CD1c-positive myeloid dendritic cell (primary cell): ENCODE results near the gene DEFB132.

Source experiments
- DNase-seq: peaks from one replicate; pipeline ENCODE4 v3.0.0-alpha.2; 2016; ENCODE audit errors: extremely low spot score

The DEFB132 gene

DNA sequence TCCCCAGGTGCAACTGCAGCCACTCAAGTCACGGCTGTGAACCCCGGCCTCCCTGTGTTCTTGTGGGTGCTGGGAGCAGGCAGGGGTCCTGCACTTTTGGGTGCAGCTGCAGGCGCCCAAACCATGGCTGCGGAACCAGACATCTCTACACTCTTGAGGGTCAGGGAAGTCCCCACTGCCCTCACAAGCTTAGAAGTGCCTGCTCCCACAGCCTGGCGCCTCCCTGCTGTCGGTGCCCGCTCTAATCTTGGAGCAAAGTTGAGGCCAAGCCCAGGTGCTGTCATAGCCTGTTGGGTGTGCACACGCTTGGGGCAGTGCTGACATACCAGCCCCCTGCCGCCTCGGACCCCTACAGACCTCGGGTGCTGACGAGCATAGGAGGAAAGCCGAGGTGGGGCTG lies 6.2 kb downstream of the DEFB132 start:
- no peak for DNase-seq

- peak; percentile 90 for DNase-seq
Measured at GRCh38 chr20:266596-267562, 9.4 kb downstream of the DEFB132 start.

DNA sequence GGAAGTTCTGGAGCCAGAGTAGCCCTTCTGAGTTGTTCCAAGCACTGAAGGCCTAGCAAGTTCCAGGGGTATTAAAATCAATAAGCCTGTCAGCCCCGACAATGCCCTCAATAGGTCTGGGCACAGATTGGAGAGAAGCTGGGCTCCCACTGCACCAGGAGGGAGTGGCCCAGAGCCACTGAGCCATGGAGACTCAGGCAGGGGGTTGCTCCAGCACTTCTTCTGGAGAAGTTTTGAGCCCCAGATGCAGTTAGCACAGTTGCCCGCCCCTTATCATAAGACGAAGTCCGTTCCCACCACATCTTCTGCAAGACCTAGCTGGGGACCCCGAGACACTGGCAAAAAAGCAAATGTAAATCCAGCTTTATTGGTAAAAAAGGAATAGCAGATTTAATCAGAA lies 13.0 kb downstream of the DEFB132 start:
- DNase-seq: no peak

GRCh38 chr20:271069-271468 lies 13.5 kb downstream of the DEFB132 start:
- no peak for DNase-seq

DNA sequence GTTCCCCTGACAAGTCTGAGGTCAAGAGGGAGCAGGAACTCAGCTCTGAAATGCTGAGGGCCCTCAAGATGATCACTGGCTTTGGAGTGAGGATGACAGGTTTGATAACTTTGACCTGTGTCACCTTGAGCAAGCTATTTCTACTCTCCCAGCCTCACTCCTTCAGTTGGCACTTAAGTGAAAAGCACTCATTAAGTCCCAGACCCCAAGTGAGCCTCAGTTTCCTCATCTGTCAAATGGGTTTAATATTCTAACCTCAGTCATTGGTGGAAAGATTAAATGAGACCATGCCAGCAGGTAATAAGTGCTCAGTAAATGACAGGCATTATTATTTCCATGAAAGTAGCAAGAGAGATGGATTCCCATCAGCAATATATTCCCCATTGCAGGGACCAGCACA lies 14.0 kb downstream of the DEFB132 start:
- no peak for DNase-seq

- no peak for DNase-seq
Measured at GRCh38 chr20:272718-273117, 15.2 kb downstream of the DEFB132 start.

DNA sequence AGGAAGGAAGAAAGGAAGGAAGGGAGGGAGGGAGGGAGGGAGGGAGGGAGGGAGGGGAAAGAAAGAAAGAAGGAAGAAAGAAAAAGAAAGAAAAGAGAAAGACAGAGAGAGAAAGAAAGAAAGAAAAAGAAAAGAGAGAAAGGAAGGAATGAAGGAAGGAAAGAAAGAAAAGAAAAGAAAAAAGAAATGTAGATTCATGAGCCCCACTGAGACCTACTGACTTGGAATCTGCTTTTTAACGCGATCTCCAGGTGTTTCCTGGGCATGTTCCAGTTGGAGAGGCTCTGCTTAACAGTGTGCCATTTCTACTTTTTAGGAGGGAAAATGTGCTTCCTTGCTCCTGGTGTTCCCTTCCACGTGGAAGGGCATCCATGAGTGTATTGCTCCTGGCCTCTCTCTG lies 16.4 kb downstream of the DEFB132 start:
- no peak for DNase-seq

- DNase-seq: no peak
Measured at GRCh38 chr20:275791-276190, 18.3 kb downstream of the DEFB132 start.

- no peak for DNase-seq
Measured at GRCh38 chr20:276620-277495, 19.3 kb downstream of the DEFB132 start.

DNA sequence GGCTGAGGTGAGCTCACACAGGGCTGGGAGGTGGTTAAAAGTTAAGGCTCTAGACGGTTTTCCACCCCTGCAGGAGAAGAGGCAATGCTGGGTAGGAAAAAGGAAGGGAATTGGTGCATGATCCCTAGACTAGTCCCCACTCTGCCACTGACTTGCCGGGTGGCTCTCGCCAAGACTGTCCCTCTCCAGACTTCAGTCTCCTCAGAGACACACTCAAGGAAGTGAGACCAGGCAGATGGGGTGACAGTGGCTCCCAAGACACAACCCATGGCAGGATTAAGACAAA lies 19.9 kb downstream of the DEFB132 start:
- no peak for DNase-seq

GRCh38 chr20:278181-278580 lies 20.7 kb downstream of the DEFB132 start:
- DNase-seq: no peak

GRCh38 chr20:278607-279571 lies 21.4 kb downstream of the DEFB132 start:
- no peak for DNase-seq

GRCh38 chr20:284172-284571 lies 26.6 kb downstream of the DEFB132 start:
- no peak for DNase-seq

DNA sequence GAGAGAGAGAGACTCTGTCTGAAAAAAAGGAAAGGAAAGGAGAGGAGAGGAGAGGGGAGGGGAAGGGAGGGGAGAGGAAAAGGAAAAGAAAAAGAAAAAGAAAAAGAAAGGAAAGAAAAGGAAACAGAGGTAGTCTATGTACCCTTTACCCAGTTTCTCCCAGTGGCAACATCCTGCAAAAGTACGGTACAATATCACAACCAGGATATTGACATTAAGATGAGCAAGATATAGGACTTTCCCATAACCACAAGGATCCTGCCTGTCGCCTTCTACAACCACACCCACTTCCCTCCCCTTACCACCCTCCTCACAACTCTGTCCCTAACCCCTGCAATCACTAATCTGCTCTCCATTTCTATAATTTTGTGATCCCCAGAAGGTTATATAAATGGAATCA lies 29.0 kb downstream of the DEFB132 start:
- DNase-seq: no peak

- DNase-seq: no peak
Measured at GRCh38 chr20:288956-289692, 31.6 kb downstream of the DEFB132 start.

- DNase-seq: no peak
Measured at GRCh38 chr20:289693-290083, 32.2 kb downstream of the DEFB132 start.

DNA sequence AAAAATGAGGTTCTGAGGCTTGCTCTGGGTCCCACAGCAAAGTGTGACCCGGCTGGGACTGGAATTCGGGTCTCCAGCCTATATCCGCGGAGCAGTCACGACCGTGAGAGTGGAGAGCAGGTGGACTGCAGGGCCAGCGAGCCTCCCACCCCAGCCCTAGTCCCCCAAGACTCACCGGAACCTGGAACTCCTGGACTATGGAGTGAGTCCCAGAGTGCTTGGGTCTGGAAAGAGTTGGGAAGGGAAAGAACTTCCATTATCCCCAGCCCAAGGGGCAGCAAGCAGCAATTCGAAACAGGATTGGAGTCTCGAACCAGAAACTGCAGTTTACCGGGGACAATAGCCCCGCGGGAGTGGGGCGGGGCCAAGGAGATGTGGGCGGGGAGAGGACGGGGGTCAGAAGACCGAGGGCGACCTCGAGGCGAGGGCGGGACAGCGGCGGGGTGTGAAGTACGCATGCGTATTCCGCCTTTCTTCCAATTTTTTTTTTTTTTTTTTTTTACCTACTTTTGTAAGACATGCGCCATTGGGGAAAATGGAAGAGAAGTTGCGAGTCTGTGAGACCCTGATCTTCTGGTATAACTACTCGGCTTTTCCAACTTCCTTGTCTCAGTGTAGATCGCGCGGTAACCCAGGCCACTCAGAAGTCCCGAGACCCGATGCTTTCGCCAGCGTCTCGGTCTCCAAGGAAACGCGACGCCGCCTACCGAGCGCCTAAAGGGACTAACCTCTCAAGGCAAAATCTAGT lies 32.7 kb downstream of the DEFB132 start, which contains the start of gene C20orf96:
C20orf96 (minus strand) TSS at position 667 of the 748 bp plus-strand sequence; CDS start at position 527, 140 bp downstream.
- DNase-seq: peak; percentile 94

DNA sequence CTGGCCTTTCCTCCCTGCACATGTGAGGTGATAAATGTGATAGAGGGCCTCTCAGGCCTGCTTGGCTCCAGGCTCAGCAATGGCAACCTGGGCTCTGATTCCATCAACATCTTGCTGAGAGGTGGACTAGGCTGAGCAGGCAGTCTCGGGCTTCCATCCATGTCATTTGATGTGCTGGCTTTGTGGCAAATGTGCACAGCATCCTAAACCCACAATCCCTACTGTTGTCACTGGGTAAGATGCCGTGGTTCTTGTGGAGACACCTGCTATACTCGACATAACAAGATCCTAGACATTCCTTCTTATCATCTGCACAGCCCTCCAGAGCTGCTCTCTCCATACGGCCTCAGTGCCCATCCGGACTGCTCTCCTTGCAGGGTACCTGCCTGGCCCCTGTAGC lies 37.1 kb downstream of the DEFB132 start:
- DNase-seq: no peak

- no peak for DNase-seq
Measured at GRCh38 chr20:295804-296203, 38.3 kb downstream of the DEFB132 start.
